ENCODE data around the gene CDYL2.

CDYL2 gene

DNA sequence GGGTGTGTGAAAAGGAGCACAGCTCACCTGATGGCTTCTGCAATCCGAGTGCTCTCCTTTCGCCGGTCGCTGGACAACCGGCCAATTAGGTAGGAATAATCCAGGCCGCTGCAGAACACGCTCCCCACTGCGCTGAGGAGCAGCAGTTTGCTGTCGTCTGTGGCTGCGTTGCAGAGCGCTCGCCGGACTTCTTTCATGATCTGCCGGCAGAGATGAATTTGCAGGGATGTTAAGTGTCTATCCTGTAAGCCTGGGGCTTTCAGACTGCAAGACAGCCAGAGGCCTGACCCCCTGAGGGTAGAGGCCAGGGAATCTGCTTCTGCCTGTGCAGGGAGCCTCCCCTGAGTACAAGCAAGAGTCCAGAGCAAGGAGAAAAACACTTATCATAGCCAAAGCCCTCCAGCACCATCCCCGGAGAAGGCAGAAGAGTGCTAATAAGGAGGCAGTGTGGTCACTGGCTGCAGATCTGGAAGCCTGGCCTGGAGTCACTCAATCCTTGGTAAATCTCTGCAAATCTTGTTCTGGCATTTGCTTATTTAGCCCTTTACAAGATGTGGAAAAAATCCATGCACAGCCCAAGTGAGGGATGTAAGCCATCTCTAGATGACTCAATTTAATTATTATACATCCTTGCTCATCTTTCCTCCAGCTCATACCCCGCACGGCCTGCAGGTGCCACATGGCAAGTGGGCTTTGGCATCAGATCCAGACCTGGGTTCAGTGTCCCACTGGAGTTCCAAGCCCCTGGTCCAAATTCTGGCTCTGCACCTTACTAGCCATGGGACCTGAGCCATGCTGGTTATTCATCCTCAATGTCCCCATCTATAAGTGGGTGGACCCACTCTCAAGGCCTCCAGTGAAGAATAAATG lies 183.4 kb downstream of the CDYL2 start:
- Histone ChIP-seq H3K27me3 (ENCODE audit: control insufficient read depth, low read length) (no peaks in the 10 kb centered on the region), H3K4me2 (ENCODE audit: low read length) (no peak overlapping the region), H3K27ac (ENCODE audit: low read depth, low read length) (no peak overlapping the region), H3K79me2 (ENCODE audit: control insufficient read depth, low read length) (no peaks in the 10 kb centered on the region), H3K9me3 (ENCODE audit: control insufficient read depth, insufficient read depth, low read length) (no peaks in the 10 kb centered on the region), H3K36me3 (ENCODE audit: control insufficient read depth, low read length) (no peaks in the 10 kb centered on the region), H3F3A (ENCODE audit: control insufficient read depth, insufficient read depth) (no peaks in the 10 kb centered on the region), H3K4me1 (ENCODE audit: control insufficient read depth, low read length) (no peaks in the 10 kb centered on the region), H3K4me3 (ENCODE audit: low read length) (no peak overlapping the region), H3K9me2 (replicated peaks; ENCODE audit: control insufficient read depth, low read length) (no peaks in the 10 kb centered on the region), H4K20me1 (ENCODE audit: control insufficient read depth, insufficient read depth, low read depth, low read length) (no peaks in the 10 kb centered on the region)
- no peak for TF ChIP-seq EZH2phosphoT487 (IDR thresholded peaks at IDR 0.05; ENCODE audit: borderline replicate concordance, low read length)
- TF ChIP-seq, protein P1, sequence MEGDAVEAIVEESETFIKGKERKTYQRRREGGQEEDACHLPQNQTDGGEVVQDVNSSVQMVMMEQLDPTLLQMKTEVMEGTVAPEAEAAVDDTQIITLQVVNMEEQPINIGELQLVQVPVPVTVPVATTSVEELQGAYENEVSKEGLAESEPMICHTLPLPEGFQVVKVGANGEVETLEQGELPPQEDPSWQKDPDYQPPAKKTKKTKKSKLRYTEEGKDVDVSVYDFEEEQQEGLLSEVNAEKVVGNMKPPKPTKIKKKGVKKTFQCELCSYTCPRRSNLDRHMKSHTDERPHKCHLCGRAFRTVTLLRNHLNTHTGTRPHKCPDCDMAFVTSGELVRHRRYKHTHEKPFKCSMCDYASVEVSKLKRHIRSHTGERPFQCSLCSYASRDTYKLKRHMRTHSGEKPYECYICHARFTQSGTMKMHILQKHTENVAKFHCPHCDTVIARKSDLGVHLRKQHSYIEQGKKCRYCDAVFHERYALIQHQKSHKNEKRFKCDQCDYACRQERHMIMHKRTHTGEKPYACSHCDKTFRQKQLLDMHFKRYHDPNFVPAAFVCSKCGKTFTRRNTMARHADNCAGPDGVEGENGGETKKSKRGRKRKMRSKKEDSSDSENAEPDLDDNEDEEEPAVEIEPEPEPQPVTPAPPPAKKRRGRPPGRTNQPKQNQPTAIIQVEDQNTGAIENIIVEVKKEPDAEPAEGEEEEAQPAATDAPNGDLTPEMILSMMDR (IDR thresholded peaks at IDR 0.05; ENCODE audit: low read depth, low read length, poor library complexity, severe bottlenecking): no peak

DNA sequence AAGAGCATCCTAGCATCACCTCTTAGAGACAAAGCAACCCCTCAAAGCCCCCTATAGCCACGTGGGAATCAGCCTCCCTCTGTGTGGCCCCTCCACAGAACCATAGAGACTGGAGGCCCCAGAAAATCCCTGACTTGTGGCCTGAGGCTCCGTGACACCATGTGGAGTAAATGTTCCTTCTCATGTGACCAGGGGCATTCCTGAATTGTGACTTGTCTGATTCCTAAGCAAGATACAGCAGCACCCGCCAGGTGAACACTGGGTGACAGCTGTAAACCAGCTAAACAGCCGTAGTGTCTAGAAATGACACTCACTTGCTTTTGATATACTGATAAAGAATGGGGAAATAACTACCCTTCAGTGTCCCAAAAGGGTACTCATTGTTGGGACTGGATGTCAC lies 184.6 kb downstream of the CDYL2 start:
- no peaks in the 10 kb centered on the region for H4K20me1 ChIP-seq (ENCODE audit: control insufficient read depth, insufficient read depth, low read depth, low read length)
- no peak overlapping the region for H3K4me2 ChIP-seq (ENCODE audit: low read length)
- no peaks in the 10 kb centered on the region for H3K79me2 ChIP-seq (ENCODE audit: control insufficient read depth, low read length)
- no peaks in the 10 kb centered on the region for H3K4me1 ChIP-seq (ENCODE audit: control insufficient read depth, low read length)
- no peaks in the 10 kb centered on the region for H3K9me2 ChIP-seq (replicated peaks; ENCODE audit: control insufficient read depth, low read length)
- no peaks in the 10 kb centered on the region for H3K27me3 ChIP-seq (ENCODE audit: control insufficient read depth, low read length)
- no peaks in the 10 kb centered on the region for H3F3A ChIP-seq (ENCODE audit: control insufficient read depth, insufficient read depth)
- no peak overlapping the region for H3K4me3 ChIP-seq (ENCODE audit: low read length)
- no peaks in the 10 kb centered on the region for H3K9me3 ChIP-seq (ENCODE audit: control insufficient read depth, insufficient read depth, low read length)
- H3K27ac ChIP-seq (ENCODE audit: low read depth, low read length): no peak overlapping the region
- TF ChIP-seq, protein P1 (IDR thresholded peaks at IDR 0.05; ENCODE audit: low read depth, low read length, poor library complexity, severe bottlenecking): no peak
- no peak for TF ChIP-seq EZH2phosphoT487 (IDR thresholded peaks at IDR 0.05; ENCODE audit: borderline replicate concordance, low read length)
- no peaks in the 10 kb centered on the region for H3K36me3 ChIP-seq (ENCODE audit: control insufficient read depth, low read length)

DNA sequence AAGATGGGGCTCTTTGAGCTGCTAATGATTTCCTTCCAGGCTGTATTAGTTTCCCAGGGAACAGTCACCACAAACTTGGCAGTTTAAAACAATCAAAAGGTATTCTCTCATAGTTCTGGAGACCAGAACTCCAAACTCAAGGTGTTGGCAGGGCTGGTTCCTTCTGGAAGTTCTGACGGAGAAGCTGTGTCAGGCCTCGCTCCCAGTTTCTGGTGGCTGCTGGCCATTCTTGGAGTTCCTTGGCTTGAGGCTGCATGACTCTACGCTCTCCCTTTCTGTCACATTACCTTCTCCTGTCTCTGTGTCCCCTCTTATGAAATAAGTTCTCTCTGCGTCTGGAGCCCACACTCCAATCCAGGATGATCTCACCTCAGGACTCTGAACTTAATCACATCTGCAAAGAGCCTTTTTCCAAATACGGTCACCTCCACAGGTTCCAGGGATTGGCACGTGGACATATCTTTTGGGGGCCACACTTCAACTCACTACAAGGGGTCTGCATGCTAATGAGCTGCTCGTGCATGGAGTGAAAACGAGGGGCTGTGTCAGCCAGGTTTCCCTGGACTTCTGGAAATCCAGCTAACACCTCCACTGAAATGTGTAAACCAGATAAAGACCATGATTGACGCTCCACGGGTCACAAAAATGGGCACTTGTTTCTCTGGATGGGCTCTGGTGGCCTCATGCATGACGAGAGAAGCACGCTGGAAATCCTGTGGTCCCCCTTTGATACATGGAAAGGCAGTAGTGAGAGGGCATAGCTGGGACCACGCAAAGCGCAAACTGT lies 185.3 kb downstream of the CDYL2 start:
- H3F3A ChIP-seq (ENCODE audit: control insufficient read depth, insufficient read depth): no peaks in the 10 kb centered on the region
- H3K9me3 ChIP-seq (ENCODE audit: control insufficient read depth, insufficient read depth, low read length): no peaks in the 10 kb centered on the region
- no peaks in the 10 kb centered on the region for H3K36me3 ChIP-seq (ENCODE audit: control insufficient read depth, low read length)
- H3K27ac ChIP-seq (ENCODE audit: low read depth, low read length): no peak overlapping the region
- no peaks in the 10 kb centered on the region for H3K79me2 ChIP-seq (ENCODE audit: control insufficient read depth, low read length)
- no peak for TF ChIP-seq EZH2phosphoT487 (IDR thresholded peaks at IDR 0.05; ENCODE audit: borderline replicate concordance, low read length)
- TF ChIP-seq, protein P1 (IDR thresholded peaks at IDR 0.05; ENCODE audit: low read depth, low read length, poor library complexity, severe bottlenecking): no peak
- no peak overlapping the region for H3K4me3 ChIP-seq (ENCODE audit: low read length)
- no peaks in the 10 kb centered on the region for H3K27me3 ChIP-seq (ENCODE audit: control insufficient read depth, low read length)
- H3K4me2 ChIP-seq (ENCODE audit: low read length): no peak overlapping the region
- H4K20me1 ChIP-seq (ENCODE audit: control insufficient read depth, insufficient read depth, low read depth, low read length): no peaks in the 10 kb centered on the region
- no peaks in the 10 kb centered on the region for H3K4me1 ChIP-seq (ENCODE audit: control insufficient read depth, low read length)
- H3K9me2 ChIP-seq (replicated peaks; ENCODE audit: control insufficient read depth, low read length): no peaks in the 10 kb centered on the region

Data from DOHH2 (cell line).